Tibial nerve (tissue), 4 donors: ENCODE measurements around the gene ZNF580. TPM values are rescaled to one million over a fixed set of nuclear protein-coding genes. Genes with fewer than 3 reads are reported as not detected.

Experiments
- DNase-seq, 2 donors: peaks; one replicate each; pipeline ENCODE4 v3.0.0-alpha.2; 2019; ENCODE audit warnings: low spot score in 2 of 2
- H3K27ac ChIP-seq, 4 donors: fragments of 200-600 bp; sonication (generic) in 3 of 4; one replicate each; pipeline ENCODE4 v1.5.1; 2017 to 2019; ENCODE audit warnings: mild to moderate bottlenecking in 1 of 4
- H3K27me3 ChIP-seq, 2 donors: fragments of 200-600 bp; sonication (generic) in 1 of 2; one replicate each; pipeline versions ENCODE4 v1.5.1 to v1.6.0; 2017 to 2019
- H3K36me3 ChIP-seq, 3 donors: fragments of 200-600 bp; sonication (generic); one replicate each; pipeline ENCODE4 v1.5.1; 2018 to 2019
- H3K4me1 ChIP-seq, 4 donors: fragments of 200-600 bp; sonication (generic) in 3 of 4; one replicate each; pipeline ENCODE4 v1.5.1; 2017 to 2019
- H3K4me3 ChIP-seq, 4 donors: fragments of 200-600 bp; sonication (generic) in 3 of 4; one replicate each; pipeline ENCODE4 v1.5.1; 2017 to 2019; ENCODE audit warnings: mild to moderate bottlenecking in 1 of 4, moderate library complexity in 1 of 4
- H3K9me3 ChIP-seq, 4 donors: fragments of 200-600 bp; sonication (generic) in 3 of 4; one replicate each; pipeline ENCODE4 v1.5.1; 2017 to 2019
- EP300 ChIP-seq, 2 donors: sonication (generic); formaldehyde crosslinking; IDR thresholded peaks; one replicate each; pipeline ENCODE4 v1.6.1; 2017; ENCODE audit warnings: antibody characterized with exemption in 2 of 2, mild to moderate bottlenecking in 1 of 2
- POLR2A ChIP-seq, 2 donors: fragments of 450-650 bp; IDR thresholded peaks; one replicate each; pipeline ENCODE4 v1.6.1; 2017; ENCODE audit warnings: antibody characterized with exemption in 2 of 2, mild to moderate bottlenecking in 2 of 2, moderate library complexity in 2 of 2
- WGBS, 2 donors: methylation state at CpG; one replicate each; pipeline ENCODE4 v1.1.5; 2018; 5-methylcytosine and 5-hydroxymethylcytosine counted together
- total RNA-seq, 4 donors: library from RNA; depleted of rRNA; stranded (reverse); fragments of >200 nt; gene quantifications; one replicate each; pipeline ENCODE4 v1.1.0, GENCODE V29; 2016
- TF ChIP-seq, protein P1 (sequence below), 5 experiments: fragments of 200-600 bp in 3 of 5; fragments of 450-650 bp in 2 of 5; sonication (generic) in 3 of 5; IDR thresholded peaks; one replicate each; pipeline ENCODE4 v1.5.1; 2016 to 2019; ENCODE audit warnings: antibody characterized with exemption in 5 of 5, mild to moderate bottlenecking in 3 of 5, moderate library complexity in 2 of 5

Gene ZNF580
- total RNA-seq, 4 donors from 2014 or later: 24.1 to 67.5 (median 35.0) TPM

DNA sequence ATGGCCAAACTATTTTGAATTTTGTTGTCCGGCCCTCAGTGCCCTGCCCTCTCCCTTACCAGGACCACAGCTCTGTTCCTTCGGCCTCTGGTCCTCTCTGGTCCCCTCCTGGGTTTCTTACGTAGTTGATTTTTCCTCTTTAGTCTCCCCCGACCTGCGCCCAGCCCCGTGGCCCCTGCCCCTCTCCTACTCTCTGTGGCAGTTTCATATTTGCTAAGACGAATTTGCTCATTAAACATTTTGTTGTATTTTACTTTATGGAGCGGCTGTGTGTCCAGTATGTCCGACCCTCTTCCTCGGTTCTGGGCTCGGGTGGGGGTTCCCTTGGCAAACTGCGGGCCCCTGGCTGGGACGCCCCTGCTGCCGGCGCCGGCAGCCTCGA lies 33.6 kb downstream of the ZNF580 start:
- peaks cover 0 to 64% (median 33%) of the 10 kb centered on the region in 4 donors for H3K4me1 ChIP-seq
- WGBS, 2 donors: 19 to 21% methylated on average over 15 to 17 of the region's 17 CpGs
- no peaks in the 10 kb centered on the region for H3K9me3 ChIP-seq
- H3K4me3 ChIP-seq: peak overlapping the region; percentile 70 to 90 (median 80)
- peaks cover 0 to 58% (median 33%) of the 10 kb centered on the region in 3 donors for H3K36me3 ChIP-seq
- TF ChIP-seq, protein P1, sequence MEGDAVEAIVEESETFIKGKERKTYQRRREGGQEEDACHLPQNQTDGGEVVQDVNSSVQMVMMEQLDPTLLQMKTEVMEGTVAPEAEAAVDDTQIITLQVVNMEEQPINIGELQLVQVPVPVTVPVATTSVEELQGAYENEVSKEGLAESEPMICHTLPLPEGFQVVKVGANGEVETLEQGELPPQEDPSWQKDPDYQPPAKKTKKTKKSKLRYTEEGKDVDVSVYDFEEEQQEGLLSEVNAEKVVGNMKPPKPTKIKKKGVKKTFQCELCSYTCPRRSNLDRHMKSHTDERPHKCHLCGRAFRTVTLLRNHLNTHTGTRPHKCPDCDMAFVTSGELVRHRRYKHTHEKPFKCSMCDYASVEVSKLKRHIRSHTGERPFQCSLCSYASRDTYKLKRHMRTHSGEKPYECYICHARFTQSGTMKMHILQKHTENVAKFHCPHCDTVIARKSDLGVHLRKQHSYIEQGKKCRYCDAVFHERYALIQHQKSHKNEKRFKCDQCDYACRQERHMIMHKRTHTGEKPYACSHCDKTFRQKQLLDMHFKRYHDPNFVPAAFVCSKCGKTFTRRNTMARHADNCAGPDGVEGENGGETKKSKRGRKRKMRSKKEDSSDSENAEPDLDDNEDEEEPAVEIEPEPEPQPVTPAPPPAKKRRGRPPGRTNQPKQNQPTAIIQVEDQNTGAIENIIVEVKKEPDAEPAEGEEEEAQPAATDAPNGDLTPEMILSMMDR (IDR thresholded peaks at IDR 0.05): no peak
- TF ChIP-seq EP300 (IDR thresholded peaks at IDR 0.05) (no peak), POLR2A (IDR thresholded peaks at IDR 0.05) (no peak)
- peak overlapping the region in 3 of 4 donors; percentile 89 to 94 (median 92) for H3K27ac ChIP-seq
- H3K27me3 ChIP-seq: no peaks in the 10 kb centered on the region
- DNase-seq: no peak

DNA sequence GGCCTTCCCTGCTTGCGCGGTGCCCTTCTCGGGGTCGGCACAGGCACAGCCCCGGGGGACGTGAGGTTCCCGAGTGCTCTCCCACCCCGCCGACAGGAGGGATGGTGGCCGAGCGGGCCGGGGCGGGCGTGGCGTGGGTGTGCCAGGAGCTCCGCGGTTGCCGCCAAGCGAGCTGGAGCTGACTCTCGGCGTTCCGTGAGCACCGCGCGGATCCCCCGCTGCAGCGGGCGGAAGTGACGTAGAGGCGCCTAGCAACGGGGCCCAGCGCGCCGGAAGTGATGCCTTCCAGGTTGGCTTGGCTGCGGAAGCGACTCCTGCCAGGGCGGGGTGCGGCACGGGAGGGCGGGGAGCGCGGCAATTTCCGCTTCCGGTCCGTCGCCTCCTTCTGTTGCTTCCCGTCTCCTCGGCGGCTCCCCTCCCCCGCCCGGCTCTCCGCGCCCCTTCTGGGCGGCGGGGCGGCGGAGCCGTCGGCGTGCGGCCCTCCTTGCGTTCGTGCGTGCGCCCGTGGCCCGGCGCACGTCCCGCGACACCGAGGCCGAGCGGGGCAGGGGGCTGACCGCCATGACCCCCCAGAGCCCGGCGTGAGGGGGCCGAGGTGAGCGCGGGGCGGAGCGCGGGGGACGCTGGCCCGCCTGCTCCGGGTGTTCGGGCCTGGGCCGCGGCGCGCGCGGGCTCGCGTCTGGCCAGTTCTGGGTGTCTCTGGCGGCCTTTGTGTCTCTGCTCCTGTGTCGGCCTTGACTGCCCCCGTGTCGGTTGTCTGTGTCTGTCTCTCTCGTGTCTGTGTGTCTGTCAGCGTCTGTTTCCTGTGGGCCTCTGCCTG lies 34.2 kb downstream of the ZNF580 start, which contains the start of gene EPN1:
Gene EPN1 (plus strand): TSS at position 386 of the 820 bp plus-strand sequence. CDS start 3,402 bp downstream, outside the sequence.
- TF ChIP-seq, protein P1 (IDR thresholded peaks at IDR 0.05): peak in 1 of 5 experiments; percentile 34
- peak in 1 of 2 donors; percentile 47 for TF ChIP-seq POLR2A (IDR thresholded peaks at IDR 0.05)
- peak; percentile 78 to 94 for TF ChIP-seq EP300 (IDR thresholded peaks at IDR 0.05)
- Histone ChIP-seq H3K4me1 (peaks cover 0 to 70% (median 36%) of the 10 kb centered on the region in 4 donors), H3K9me3 (no peaks in the 10 kb centered on the region), H3K36me3 (peaks cover 0 to 58% (median 32%) of the 10 kb centered on the region in 3 donors), H3K27ac (peak within 1 kb of the TSS; percentile 22 to 94 (median 90)), H3K27me3 (no peaks in the 10 kb centered on the region), H3K4me3 (peak within 1 kb of the TSS; percentile 70 to 90 (median 80))
- DNase-seq: peak; percentile 89
- WGBS, 2 donors: 0 to 1% methylated on average over 14 to 34 of the region's 101 CpGs

DNA sequence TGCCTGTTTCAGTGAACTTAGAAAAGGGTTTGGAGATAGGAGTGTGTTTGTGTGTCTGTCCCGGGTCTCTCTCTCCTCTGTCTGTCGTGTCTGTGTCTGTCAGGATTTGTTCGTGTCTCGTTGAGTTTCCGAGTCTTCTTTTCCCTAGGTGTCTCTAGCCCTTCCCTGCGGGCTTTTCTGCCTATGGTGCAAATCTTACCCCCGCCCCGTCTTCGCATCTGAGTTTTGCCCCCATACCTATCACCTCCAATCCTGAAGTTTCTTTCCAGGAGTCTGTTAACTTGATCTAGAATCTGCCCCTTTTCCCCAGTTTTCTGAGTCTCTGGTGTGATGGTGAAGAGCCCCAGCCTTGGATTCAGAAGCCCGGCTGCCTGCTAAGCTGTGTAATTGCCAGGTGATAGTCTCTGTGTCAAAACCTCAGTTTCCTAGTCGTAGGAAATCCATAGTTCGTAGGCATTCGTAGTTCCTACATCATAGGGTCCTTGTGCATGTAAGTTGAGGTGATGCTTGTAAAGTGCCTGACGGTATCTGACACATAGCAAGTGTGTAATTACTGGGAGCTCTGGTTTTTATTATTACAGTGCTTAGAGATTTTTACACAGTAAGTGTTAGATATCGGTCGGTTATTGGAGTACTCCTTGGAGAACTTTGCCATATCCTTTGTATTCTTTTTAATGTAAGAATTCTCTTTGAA lies 35.0 kb downstream of the ZNF580 start:
- no peaks in the 10 kb centered on the region for H3K27me3 ChIP-seq
- H3K9me3 ChIP-seq: no peaks in the 10 kb centered on the region
- TF ChIP-seq, protein P1 (IDR thresholded peaks at IDR 0.05): no peak
- TF ChIP-seq EP300 (IDR thresholded peaks at IDR 0.05): no peak
- TF ChIP-seq POLR2A (IDR thresholded peaks at IDR 0.05): no peak
- peak overlapping the region; percentile 22 to 94 (median 90) for H3K27ac ChIP-seq
- H3K4me1 ChIP-seq: peaks cover 0 to 77% (median 38%) of the 10 kb centered on the region in 4 donors
- peaks cover 0 to 58% (median 31%) of the 10 kb centered on the region in 3 donors for H3K36me3 ChIP-seq
- H3K4me3 ChIP-seq: peak overlapping the region; percentile 70 to 90 (median 80)
- 12 to 13% methylated on average over 16 of the region's 16 CpGs for WGBS, 2 donors
- DNase-seq: no peak

DNA sequence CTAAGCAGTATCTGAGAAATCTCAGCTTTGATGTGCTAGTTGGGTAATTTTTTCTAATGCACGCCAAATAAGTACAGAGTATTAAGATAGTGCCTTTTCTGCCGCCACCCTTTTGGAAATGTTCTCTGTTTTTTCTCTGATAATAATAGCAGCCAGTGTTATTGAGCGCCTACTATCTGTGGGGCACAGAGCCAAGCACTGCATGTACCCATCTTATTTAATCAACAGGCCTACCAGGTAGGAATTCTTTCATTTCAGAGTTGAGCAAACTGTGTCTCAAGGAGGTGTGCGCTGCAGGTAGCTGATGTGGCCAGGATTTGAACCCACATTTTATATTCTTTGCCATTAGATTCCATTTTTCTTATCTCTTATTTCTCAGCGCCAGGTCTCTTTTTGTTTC lies 35.6 kb downstream of the ZNF580 start:
- Histone ChIP-seq H3K4me3 (peak overlapping the region in 2 of 4 donors; percentile 76 to 85), H3K36me3 (peaks cover 0 to 58% (median 32%) of the 10 kb centered on the region in 3 donors), H3K9me3 (no peaks in the 10 kb centered on the region), H3K4me1 (peaks cover 0 to 75% (median 41%) of the 10 kb centered on the region in 4 donors), H3K27ac (peak overlapping the region in 3 of 4 donors; percentile 89 to 94 (median 92)), H3K27me3 (no peaks in the 10 kb centered on the region)
- no peak for TF ChIP-seq EP300 (IDR thresholded peaks at IDR 0.05)
- TF ChIP-seq POLR2A (IDR thresholded peaks at IDR 0.05): no peak
- TF ChIP-seq, protein P1 (IDR thresholded peaks at IDR 0.05): no peak
- 67 to 70% methylated on average over 5 of the region's 5 CpGs for WGBS, 2 donors
- no peak for DNase-seq
